Measurements from ENCODE around the gene GBX1. TPM values are rescaled to one million over a fixed set of nuclear protein-coding genes. Genes with fewer than 3 reads are reported as not detected.

The GBX1 gene
- total RNA-seq, 3 donors from 2014 or later (not counting 1 experiment from before 2014, with no cell fraction given), result not detected

DNA sequence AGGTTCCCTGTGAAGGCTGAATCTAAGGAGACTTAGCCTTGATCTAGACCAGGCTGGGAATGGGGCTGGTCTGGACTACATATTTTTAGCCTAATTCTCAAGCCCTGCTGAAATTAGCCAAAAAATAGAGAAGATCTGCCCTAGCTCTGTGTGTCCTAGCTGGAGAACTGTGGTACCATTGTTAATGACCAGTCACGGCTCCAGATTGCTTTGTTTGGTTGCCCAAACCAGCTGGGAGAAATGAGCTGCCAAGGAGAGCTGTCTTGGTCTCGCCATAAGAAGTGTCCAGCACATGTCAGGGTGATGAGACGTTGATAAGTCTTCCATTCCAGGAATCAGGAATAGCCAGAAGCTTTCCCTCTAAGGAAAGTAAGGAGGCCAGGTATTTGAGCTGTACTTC, 20.7 kb downstream of the GBX1 start:
- Histone ChIP-seq H3K27me3 (ENCODE audit: control insufficient read depth, insufficient read depth, low read length) (no peaks in the 10 kb centered on the region), H3K4me3 (ENCODE audit: low read length) (no peak overlapping the region), H3K4me1 (ENCODE audit: control insufficient read depth, insufficient read depth, low read length) (no peaks in the 10 kb centered on the region), H3K9me3 (ENCODE audit: control insufficient read depth, insufficient read depth, low read length) (no peaks in the 10 kb centered on the region), H3K27ac (ENCODE audit: low read length) (no peak overlapping the region), H3K36me3 (ENCODE audit: control insufficient read depth, insufficient read depth, low read length) (peaks cover 5% of the 10 kb centered on the region)
- Mint-ChIP-seq H3K4me3 (no peak overlapping the region), H3K36me3 (no peaks in the 10 kb centered on the region), H3K27me3 (ENCODE audit: low read depth in 2 of 2) (peaks cover 3 to 7% of the 10 kb centered on the region in 2 donors), H3K4me1 (no peaks in the 10 kb centered on the region), H3K9me3 (no peaks in the 10 kb centered on the region), H3K27ac (no peak overlapping the region)
- TF ChIP-seq, protein P1, sequence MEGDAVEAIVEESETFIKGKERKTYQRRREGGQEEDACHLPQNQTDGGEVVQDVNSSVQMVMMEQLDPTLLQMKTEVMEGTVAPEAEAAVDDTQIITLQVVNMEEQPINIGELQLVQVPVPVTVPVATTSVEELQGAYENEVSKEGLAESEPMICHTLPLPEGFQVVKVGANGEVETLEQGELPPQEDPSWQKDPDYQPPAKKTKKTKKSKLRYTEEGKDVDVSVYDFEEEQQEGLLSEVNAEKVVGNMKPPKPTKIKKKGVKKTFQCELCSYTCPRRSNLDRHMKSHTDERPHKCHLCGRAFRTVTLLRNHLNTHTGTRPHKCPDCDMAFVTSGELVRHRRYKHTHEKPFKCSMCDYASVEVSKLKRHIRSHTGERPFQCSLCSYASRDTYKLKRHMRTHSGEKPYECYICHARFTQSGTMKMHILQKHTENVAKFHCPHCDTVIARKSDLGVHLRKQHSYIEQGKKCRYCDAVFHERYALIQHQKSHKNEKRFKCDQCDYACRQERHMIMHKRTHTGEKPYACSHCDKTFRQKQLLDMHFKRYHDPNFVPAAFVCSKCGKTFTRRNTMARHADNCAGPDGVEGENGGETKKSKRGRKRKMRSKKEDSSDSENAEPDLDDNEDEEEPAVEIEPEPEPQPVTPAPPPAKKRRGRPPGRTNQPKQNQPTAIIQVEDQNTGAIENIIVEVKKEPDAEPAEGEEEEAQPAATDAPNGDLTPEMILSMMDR (IDR thresholded peaks at IDR 0.05), result no peak
- ATAC-seq (no peak), DNase-seq (no peak)
- intact Hi-C loops (cut with micrococcal nuclease), result no loop called here
- WGBS (ENCODE audit: insufficient coverage), result 94% methylated on average over 3 of the region's 3 CpGs

DNA sequence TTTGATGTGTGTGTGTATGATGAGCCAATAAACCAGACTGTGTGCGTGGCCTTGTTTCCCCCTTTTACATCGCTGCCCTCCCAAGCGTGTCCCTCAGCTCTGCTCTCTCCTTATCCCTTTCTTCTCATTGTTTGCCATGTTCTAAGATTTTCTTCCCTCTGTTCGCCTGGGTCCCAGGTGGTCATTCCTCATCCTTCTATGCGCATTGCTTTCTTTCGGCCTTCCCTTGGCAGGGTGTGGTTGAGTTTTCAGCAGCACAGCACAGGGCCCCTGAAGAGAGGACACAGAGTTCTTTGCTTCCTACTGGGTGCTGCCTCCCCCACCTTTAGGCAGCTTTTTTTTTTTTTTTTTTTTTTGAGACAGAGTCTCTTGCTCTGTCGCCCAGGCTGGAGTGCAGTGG, 23.1 kb downstream of the GBX1 start:
- Histone ChIP-seq H3K4me1 (ENCODE audit: control insufficient read depth, insufficient read depth, low read length) (no peaks in the 10 kb centered on the region), H3K9me3 (ENCODE audit: control insufficient read depth, insufficient read depth, low read length) (no peaks in the 10 kb centered on the region), H3K36me3 (ENCODE audit: control insufficient read depth, insufficient read depth, low read length) (peaks cover 5% of the 10 kb centered on the region), H3K27me3 (ENCODE audit: control insufficient read depth, insufficient read depth, low read length) (no peaks in the 10 kb centered on the region), H3K27ac (ENCODE audit: low read length) (no peak overlapping the region), H3K4me3 (ENCODE audit: low read length) (no peak overlapping the region)
- H3K27me3 Mint-ChIP-seq (ENCODE audit: low read depth in 2 of 2), result no peaks in the 10 kb centered on the region
- intact Hi-C loops (cut with micrococcal nuclease), result no loop called here
- no peaks in the 10 kb centered on the region for H3K4me1 Mint-ChIP-seq
- WGBS (ENCODE audit: insufficient coverage), result 95% methylated on average over 7 of the region's 7 CpGs
- H3K4me3 Mint-ChIP-seq, result no peak overlapping the region
- H3K9me3 Mint-ChIP-seq, result no peaks in the 10 kb centered on the region
- no peak for DNase-seq
- TF ChIP-seq, protein P1 (IDR thresholded peaks at IDR 0.05), result no peak
- no peak overlapping the region for H3K27ac Mint-ChIP-seq
- no peaks in the 10 kb centered on the region for H3K36me3 Mint-ChIP-seq
- ATAC-seq, result no peak

DNA sequence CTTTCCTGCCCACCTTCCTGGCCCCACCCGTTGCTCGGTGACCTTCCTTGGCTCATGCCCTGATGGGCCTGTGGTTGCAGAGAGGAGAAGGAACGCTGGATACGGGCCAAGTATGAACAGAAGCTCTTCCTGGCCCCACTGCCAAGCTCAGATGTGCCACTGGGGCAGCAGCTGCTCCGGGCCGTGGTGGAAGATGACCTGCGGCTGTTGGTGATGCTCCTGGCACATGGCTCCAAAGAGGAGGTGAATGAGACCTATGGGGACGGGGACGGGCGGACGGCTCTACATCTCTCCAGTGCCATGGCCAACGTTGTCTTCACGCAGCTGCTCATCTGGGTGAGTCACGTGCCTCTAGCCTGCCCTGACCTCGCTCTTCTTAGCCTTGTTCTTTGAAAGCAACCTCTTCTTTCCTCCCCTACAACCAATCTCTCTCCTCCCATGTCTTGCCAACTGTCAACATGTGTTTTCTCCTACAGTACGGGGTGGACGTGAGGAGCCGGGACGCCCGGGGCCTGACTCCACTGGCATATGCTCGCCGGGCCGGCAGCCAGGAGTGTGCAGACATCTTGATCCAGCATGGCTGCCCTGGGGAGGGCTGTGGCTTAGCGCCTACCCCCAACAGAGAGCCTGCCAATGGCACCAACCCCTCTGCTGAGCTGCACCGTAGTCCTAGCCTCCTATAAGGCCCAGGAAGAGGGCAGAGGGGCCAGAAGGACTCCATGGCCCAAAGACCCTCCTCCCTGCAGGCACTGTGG, 24.1 kb downstream of the GBX1 start:
- Histone ChIP-seq H3K27me3 (ENCODE audit: control insufficient read depth, insufficient read depth, low read length) (no peaks in the 10 kb centered on the region), H3K4me3 (ENCODE audit: low read length) (no peak overlapping the region), H3K27ac (ENCODE audit: low read length) (no peak overlapping the region), H3K4me1 (ENCODE audit: control insufficient read depth, insufficient read depth, low read length) (no peaks in the 10 kb centered on the region), H3K9me3 (ENCODE audit: control insufficient read depth, insufficient read depth, low read length) (no peaks in the 10 kb centered on the region), H3K36me3 (ENCODE audit: control insufficient read depth, insufficient read depth, low read length) (peaks cover 5% of the 10 kb centered on the region)
- 89% methylated on average over 25 of the region's 25 CpGs for WGBS (ENCODE audit: insufficient coverage)
- Mint-ChIP-seq H3K27ac (no peak overlapping the region), H3K27me3 (ENCODE audit: low read depth in 2 of 2) (no peaks in the 10 kb centered on the region), H3K36me3 (no peaks in the 10 kb centered on the region), H3K4me3 (no peak overlapping the region), H3K4me1 (no peaks in the 10 kb centered on the region), H3K9me3 (no peaks in the 10 kb centered on the region)
- intact Hi-C loops (cut with micrococcal nuclease), result no loop called here
- ATAC-seq (no peak), DNase-seq (no peak)
- TF ChIP-seq, protein P1 (IDR thresholded peaks at IDR 0.05), result no peak

DNA sequence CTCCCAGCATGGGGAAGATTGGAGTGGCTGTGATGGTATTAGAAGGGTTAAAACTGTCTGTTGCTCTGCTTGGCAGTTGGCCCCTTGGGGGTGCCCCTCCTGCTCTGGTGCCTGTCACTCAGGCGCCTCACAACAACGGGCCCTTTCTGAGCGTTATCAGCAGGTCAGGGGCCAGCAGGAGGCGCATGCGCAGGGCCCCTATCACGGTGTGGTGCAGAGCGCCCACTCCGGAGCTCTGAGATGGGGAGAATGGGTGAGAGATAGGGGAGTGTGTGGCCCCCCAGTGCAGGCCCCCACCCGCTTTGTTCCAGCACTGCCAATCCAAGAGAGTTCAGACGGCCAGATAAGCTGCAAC, 24.8 kb downstream of the GBX1 start:
- no peaks in the 10 kb centered on the region for H3K9me3 ChIP-seq (ENCODE audit: control insufficient read depth, insufficient read depth, low read length)
- Mint-ChIP-seq H3K4me1 (no peaks in the 10 kb centered on the region), H3K27ac (no peak overlapping the region), H3K27me3 (ENCODE audit: low read depth in 2 of 2) (no peaks in the 10 kb centered on the region), H3K9me3 (no peaks in the 10 kb centered on the region), H3K36me3 (no peaks in the 10 kb centered on the region), H3K4me3 (no peak overlapping the region)
- no peak for DNase-seq
- H3K4me3 ChIP-seq (ENCODE audit: low read length), result no peak overlapping the region
- no peak overlapping the region for H3K27ac ChIP-seq (ENCODE audit: low read length)
- H3K4me1 ChIP-seq (ENCODE audit: control insufficient read depth, insufficient read depth, low read length), result no peaks in the 10 kb centered on the region
- 88% methylated on average over 10 of the region's 10 CpGs for WGBS (ENCODE audit: insufficient coverage)
- peaks cover 5% of the 10 kb centered on the region for H3K36me3 ChIP-seq (ENCODE audit: control insufficient read depth, insufficient read depth, low read length)
- intact Hi-C loops (cut with micrococcal nuclease), result no loop called here
- TF ChIP-seq, protein P1 (IDR thresholded peaks at IDR 0.05), result no peak
- no peak for ATAC-seq
- no peaks in the 10 kb centered on the region for H3K27me3 ChIP-seq (ENCODE audit: control insufficient read depth, insufficient read depth, low read length)
